Measurements from ENCODE around the gene POTEF.
"Not testable (repeated sequence)": the region's sequence is repeated elsewhere in the genome, so short reads cannot be mapped to it uniquely, and the experiment has no call there.

- TF ChIP-seq CTCF, POLR2A (IDR thresholded peaks at IDR 0.05): not testable (repeated sequence)
These were observed 76.6 kb downstream of the POTEF start for GRCh38 chr2:130052376-130052775.
